GM19099 (cell line): ENCODE measurements around the gene YWHAE.

Source experiments
- POLR2A ChIP-seq: IDR thresholded peaks from 3 replicates; pipeline ENCODE4 v1.6.1; 2011; ENCODE audit warnings: low read depth; ENCODE audit not compliant: insufficient read length; ENCODE audit errors: extremely low read depth

The YWHAE gene

DNA sequence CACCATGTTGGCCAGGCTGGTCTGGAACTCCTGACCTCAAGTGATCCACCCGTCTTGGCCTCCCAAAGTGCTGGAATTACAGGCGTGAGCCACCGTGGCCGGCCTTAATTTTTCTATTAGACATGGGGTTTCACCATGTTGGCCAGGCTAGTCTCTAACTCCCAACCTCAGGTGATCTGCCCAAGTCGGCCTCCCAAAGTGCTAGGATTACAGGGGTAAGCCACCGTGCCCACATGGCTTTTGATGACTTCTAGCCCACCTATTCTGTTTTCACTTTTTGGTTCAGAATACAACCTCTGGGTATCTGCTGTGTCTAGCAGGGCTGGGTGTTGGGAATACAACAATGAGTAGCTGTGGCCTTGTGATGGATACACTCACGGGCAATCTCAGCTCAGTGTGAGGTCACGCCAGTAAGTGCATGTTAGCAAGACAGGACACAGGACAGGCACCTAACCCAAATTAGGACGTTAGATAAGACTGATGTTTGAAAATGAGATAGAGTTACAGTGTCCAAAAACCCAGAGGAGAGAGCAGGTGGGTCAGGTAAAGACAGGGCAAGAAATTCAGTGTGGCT is 14.1 kb upstream of the YWHAE start:
- no peak for TF ChIP-seq POLR2A

DNA sequence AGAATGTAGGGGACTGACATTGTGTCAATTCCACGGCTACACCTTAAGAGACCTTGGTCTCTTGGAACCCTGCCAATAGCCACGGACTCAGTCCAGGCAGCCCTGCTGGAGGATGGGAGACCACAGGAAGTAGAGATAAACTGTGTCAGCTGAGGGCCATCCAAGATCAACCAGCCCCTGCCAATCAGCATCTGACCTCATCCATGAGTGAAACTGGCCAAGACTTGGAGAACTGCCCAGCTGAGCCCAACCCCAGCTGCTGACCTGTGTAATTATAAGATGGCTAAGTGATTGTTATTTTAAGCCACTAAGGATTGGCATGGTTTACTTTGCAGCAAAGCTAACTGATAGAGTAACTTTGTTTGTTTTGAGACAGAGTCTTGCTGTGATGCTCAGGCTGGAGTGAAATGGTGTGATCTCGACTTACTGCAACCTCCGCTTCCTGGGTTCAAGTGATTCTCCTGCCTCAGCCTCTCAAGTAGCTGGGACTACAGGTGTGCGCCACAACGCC is 13.3 kb upstream of the YWHAE start:
- TF ChIP-seq POLR2A = no peak

GRCh38 chr17:1412185-1413110 is 12.4 kb upstream of the YWHAE start:
- TF ChIP-seq POLR2A = no peak

DNA sequence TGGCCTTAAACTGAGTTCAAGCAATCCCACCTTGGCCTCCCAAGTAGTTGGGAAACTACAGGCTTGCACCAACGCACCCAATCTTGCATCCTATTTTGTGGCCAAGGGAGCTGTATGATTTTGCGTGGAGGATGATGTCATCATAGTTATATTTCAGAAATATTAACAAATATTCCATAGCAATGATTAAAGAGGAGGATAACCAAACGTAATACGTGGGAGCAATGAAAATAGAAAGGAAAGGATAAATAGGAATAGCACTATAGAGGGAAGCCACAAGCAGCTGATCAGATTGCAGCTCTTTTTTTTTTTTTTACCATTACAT is 2.2 kb upstream of the YWHAE start:
- TF ChIP-seq POLR2A = no peak

- no peak for TF ChIP-seq POLR2A
Measured at GRCh38 chr17:1398931-1399678, 917 bp downstream of the YWHAE start.

DNA sequence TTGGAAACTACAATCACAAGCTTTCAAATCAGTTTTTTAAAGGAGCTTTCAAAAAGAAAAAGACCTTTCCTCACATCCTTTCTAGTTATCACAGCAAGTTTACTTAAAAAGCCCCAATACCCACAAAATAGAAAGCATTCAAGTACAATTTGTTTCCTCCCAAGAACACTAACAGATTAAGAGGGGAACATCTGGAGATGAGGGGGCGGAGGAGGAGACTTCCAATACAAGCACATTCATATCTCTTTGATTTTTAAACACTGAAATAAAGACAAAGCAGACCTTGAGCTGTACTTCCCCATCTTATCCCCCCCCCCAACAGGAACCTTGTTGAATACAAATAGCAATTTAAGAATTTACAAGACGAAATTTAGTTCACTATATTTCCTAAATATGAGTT is 2.0 kb downstream of the YWHAE start:
- no peak for TF ChIP-seq POLR2A

GRCh38 chr17:1391577-1391976 is 8.4 kb downstream of the YWHAE start:
- TF ChIP-seq POLR2A = no peak

GRCh38 chr17:1390432-1391367 is 9.3 kb downstream of the YWHAE start:
- no peak for TF ChIP-seq POLR2A

- no peak for TF ChIP-seq POLR2A
Measured at GRCh38 chr17:1386265-1386664, 13.8 kb downstream of the YWHAE start.

DNA sequence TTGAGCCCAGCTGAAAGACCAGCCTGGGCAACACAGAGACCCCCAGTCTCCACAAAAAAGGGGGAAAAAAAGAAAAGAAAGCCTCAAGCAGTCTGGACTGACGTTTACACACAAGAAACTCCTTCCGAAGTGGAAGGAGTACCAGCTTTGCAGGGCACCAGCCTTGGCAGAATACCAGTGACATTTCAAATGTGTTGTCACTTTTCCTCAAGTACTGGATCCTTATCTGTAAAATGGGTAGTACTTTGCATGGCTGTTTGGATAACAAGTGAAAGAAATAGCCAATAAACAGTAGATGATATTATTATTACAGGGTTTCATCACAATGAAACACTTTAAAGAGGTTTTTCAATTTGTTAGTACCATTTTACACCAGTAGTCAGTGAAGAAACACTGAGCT is 14.2 kb downstream of the YWHAE start:
- TF ChIP-seq POLR2A = no peak

DNA sequence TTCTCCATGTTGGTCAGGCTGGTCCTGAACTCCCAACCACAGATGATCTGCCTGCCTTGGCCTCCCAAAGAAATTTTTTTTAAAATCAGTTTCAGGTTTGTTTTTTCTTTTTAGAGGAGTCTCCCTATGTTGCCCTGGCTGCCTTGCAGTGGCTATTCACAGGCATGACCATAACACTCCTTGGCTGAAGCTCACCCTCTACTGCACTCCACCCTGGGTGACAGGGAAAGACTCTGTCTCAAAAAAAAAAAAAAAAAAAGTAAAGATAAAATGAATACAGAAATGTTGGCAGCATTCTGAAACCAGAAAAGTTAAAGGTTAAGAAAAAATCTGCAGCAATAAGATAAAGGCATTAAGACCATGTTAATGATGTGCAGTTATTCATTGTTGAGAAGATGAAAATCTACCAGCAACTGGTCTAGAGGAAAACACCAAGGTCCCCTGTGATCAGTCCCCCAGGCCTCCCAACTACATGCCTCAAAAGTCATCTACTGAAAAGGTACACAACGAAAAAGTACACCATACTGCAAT is 15.1 kb downstream of the YWHAE start:
- TF ChIP-seq POLR2A = no peak

- no peak for TF ChIP-seq POLR2A
Measured at GRCh38 chr17:1379930-1380313, 20.1 kb downstream of the YWHAE start.

DNA sequence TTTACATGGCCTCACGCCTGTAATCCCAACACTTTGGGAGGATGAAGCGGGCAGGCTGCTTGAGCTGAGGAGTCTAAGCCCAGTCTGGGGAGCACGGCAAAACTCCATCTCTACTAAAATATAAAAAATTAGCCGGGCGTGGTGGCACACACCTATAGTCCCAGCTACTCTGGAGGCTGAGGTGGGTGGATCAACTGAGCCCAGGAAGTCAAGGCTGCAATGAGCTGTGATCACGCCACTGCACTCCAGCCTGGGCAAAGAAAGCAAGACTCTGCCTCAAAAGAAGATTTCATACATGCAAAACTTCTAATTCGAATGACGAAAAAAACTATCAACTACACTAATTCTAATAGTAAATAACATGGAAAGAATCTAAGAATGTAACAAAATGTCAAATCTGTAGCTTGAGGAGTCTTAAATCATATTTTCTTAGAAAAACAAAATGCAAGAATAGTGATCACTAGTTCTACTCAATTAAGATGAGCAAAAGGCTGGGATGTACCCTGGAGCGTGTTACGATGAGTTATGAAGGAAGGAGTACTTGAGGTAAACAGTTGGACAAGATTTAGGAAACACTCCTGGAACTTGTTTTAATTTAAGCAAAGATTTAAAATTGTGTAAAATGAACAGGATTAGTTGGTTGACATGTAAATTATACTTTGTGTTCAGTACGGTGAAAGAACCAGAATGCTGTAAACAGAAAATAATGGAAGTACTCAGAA is 20.7 kb downstream of the YWHAE start:
- TF ChIP-seq POLR2A = no peak

DNA sequence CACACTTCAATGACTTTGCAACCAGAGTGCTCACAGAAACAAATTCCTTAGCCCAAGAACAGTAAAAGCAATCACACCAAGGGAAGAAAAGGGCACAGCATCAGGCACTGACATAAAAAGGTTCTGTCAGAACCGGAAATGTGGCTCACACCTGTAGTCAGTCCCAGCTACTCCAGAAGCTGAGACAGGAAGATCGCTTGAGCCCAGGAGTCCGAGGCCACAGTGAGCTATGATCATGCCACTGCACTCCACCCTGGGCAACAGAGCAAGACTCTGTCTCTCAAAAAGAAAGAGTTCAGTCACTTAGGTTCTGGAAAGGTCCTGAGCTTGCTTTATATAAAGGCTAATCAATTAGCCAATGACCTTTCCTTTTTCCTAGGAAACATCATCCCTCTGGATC is 22.7 kb downstream of the YWHAE start:
- TF ChIP-seq POLR2A = no peak
